Left lobe of liver (tissue), 2 donors: ENCODE results near the gene MARK2. TPM values are rescaled to one million over a fixed set of nuclear protein-coding genes. Genes with fewer than 3 reads are reported as not detected.

ENCODE experiments used
- ATAC-seq: fragments of 200-7000 bp; cut with Tn5 transposase; one replicate; pipeline ENCODE4 v1.9.1; 2020; ENCODE audit warnings: mild to moderate bottlenecking, moderate library complexity
- DNase-seq: peaks from one replicate; pipeline ENCODE4 v3.0.0-alpha.2; 2020; ENCODE audit warnings: low spot score
- total RNA-seq: library from RNA; stranded (reverse); gene quantifications from one replicate; pipeline ENCODE4 v1.2.1, GENCODE V29; 2021
- donor health status: DM: no; HTN: no; CAD: no; lungs with moderate emphysema.
- donor health status: DM: no; HTN: yes; CAD: no.

MARK2 gene
- total RNA-seq, 1 donor from 2014 or later = 13.0 TPM

- no peak for ATAC-seq
- no peak for DNase-seq
Measured at GRCh38 chr11:63952570-63952969, 113.7 kb downstream of the MARK2 start.

- ATAC-seq (no peak), DNase-seq (no peak)
Measured at GRCh38 chr11:63958008-63958407, 119.1 kb downstream of the MARK2 start.

Other genes with a start within 250 kb of the MARK2 start
- 74.6 TPM for gene PLAAT3, start 224.7 kb upstream of the MARK2 start, total RNA-seq
- 29.8 TPM for gene ATL3, start 167.7 kb upstream of the MARK2 start, total RNA-seq
- gene RTN3, start 157.6 kb upstream of the MARK2 start, total RNA-seq = 50.0 TPM
- gene ZFTA, start 70.3 kb upstream of the MARK2 start, total RNA-seq = 14.8 TPM
- gene SPINDOC, start 25.7 kb upstream of the MARK2 start, total RNA-seq = 3.4 TPM
- gene RCOR2, start 78.1 kb downstream of the MARK2 start, total RNA-seq = 0.23 TPM
- 4.2 TPM for gene NAA40, start 99.9 kb downstream of the MARK2 start, total RNA-seq
- gene COX8A, start 135.5 kb downstream of the MARK2 start, total RNA-seq = 182 TPM
- 22.8 TPM for gene OTUB1, start 147.3 kb downstream of the MARK2 start, total RNA-seq
- not detected for gene FLRT1, start 196.8 kb downstream of the MARK2 start, total RNA-seq